ENCODE data around the gene ZNF549.

DNA sequence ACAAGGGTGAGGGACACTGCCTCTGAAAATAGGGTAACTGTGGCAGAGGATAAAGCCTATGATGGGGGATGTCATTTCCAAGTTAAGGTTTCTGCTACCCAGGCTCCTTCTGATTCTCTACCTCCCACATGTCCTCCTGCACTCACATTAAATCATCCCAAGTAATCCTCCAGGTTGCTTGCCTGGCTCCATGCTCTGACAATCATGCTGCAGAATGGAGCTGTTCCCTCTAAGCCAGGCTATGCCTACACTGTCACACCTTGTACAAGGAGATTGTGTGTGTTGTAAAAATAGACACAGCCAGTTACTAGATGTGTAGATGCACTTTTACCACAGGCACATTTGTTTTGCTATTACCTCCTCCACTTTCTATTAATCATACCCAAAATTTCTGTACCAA, 43.6 kb downstream of the ZNF549 start:
- TF ChIP-seq, protein P1, sequence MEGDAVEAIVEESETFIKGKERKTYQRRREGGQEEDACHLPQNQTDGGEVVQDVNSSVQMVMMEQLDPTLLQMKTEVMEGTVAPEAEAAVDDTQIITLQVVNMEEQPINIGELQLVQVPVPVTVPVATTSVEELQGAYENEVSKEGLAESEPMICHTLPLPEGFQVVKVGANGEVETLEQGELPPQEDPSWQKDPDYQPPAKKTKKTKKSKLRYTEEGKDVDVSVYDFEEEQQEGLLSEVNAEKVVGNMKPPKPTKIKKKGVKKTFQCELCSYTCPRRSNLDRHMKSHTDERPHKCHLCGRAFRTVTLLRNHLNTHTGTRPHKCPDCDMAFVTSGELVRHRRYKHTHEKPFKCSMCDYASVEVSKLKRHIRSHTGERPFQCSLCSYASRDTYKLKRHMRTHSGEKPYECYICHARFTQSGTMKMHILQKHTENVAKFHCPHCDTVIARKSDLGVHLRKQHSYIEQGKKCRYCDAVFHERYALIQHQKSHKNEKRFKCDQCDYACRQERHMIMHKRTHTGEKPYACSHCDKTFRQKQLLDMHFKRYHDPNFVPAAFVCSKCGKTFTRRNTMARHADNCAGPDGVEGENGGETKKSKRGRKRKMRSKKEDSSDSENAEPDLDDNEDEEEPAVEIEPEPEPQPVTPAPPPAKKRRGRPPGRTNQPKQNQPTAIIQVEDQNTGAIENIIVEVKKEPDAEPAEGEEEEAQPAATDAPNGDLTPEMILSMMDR (IDR thresholded peaks at IDR 0.05), result no peak
- TF ChIP-seq POLR2AphosphoS5 (IDR thresholded peaks at IDR 0.05), result no peak
